Activated gamma-delta T cell treated with Interleukin-2 at 50 U/mL for 16 hours (primary cell): ENCODE results near the gene CDCA3.
"Not testable (repeated sequence)": the region's sequence is repeated elsewhere in the genome, so short reads cannot be mapped to it uniquely, and the experiment has no call there.

Experiments used
- DNase-seq: peaks from one replicate; pipeline ENCODE4 v3.0.0-alpha.2; 2020

CDCA3 gene

GRCh38 chr12:6872073-6873048 is 21.3 kb upstream of the CDCA3 start:
- DNase-seq = peak; percentile 82

- DNase-seq = no peak
These were observed 20.2 kb upstream of the CDCA3 start for GRCh38 chr12:6871052-6871957.

DNA sequence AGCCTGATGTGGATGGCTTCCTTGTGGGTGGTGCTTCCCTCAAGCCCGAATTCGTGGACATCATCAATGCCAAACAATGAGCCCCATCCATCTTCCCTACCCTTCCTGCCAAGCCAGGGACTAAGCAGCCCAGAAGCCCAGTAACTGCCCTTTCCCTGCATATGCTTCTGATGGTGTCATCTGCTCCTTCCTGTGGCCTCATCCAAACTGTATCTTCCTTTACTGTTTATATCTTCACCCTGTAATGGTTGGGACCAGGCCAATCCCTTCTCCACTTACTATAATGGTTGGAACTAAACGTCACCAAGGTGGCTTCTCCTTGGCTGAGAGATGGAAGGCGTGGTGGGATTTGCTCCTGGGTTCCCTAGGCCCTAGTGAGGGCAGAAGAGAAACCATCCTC is 19.2 kb upstream of the CDCA3 start:
- not testable (repeated sequence) for DNase-seq

DNA sequence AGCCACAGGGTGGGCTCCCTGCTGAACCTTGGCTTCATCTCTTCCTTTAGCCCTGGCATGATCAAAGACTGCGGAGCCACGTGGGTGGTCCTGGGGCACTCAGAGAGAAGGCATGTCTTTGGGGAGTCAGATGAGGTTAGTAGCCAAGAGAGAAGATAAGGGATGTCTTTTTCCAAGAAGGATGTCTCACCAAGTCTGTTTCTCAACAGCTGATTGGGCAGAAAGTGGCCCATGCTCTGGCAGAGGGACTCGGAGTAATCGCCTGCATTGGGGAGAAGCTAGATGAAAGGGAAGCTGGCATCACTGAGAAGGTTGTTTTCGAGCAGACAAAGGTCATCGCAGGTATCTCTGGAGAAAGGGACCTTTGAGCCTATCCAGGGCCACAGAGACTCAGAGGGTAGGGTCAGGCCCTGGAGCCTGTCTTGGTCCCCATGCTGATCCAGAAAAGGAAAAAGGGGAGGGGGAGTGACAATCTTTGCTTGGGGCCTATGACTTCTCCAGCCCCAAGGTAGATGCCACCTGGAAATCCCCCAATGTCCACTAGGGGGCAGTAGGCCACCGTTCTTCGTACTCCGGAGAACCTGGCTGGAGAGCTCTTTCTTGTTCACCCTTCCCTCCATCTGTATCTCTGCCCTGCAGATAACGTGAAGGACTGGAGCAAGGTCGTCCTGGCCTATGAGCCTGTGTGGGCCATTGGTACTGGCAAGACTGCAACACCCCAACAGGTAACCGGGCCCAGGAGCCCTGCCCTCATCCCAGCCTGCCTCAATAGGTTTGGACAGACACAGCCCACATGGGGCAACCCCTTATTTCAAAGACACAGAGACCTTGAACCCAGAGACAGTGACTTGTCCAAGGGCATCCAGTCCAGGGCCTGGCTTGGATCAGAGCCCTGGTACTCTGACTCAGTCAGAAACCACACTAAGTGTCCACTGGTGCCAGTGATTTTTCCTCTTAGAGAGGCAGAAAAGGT is 18.2 kb upstream of the CDCA3 start:
- peak; percentile 88 for DNase-seq

DNA sequence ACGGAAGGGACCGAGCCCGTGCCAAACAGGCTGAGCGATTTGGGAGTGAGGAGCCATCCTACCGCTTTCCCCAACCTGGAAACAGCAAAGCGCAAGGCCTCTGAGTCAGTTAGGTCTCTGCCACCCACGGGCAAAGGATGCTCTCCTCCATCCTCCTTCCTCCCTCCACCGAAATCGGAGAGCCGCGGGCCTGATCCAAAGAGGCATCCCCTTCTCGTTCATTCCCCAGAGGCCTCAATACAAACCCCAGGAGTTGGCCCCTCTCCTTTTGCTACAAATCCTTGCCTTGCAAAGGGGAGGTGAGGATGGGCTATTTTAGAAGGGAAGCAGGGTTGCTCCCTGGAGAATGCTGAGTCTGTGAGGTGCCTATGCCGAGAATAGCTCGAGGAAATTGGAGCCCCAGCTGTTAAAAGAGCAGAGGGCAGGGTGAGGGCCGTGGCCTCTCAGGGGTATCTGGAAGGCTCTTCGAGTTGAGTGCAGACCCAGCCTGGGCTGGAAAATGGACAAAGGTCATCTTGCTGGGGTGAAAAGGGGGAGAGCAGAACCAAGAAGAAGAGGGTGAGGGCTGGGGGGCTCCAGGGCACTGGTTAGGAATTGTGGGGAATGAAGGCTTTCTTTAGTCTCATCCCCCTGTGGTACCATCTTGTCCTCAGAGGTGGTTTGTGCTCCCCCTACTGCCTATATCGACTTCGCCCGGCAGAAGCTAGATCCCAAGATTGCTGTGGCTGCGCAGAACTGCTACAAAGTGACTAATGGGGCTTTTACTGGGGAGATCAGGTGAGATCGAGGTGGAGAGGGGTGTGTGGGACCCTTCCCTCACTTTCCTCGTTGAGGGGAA is 17.3 kb upstream of the CDCA3 start:
- DNase-seq = no peak

DNA sequence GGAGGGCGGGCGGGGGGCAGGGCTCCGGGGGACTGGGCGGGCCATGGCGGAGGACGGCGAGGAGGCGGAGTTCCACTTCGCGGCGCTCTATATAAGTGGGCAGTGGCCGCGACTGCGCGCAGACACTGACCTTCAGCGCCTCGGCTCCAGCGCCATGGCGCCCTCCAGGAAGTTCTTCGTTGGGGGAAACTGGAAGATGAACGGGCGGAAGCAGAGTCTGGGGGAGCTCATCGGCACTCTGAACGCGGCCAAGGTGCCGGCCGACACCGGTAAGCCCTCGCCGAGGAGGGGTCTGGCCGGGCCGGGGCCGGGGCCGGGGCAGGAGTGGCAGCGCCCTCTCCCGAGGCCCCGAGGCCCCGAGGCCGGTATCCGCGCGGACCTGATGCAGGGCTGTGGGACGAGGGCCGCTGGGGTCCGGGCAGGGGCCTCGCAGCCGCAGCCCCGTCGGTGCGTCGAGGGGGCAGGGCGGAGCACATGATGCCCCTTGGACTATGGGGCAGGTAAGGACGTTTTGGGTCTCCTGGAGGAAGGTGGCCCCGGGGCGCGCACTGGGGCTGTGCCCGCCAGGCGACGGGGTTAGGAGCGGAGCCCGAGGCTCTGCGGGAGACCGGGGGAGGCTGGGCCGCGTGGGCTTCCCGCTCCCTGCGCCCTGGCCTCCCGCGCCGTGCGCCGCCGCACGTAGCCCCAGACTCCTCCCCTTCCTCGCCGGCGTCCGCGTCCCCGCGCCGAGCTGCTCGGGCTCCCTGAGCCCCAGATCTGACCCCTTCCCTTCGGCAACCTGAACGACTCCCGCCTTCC is 16.5 kb upstream of the CDCA3 start, which contains the start of gene TPI1:
Gene TPI1 (plus strand): TSS at position 119 of the 798 bp plus-strand sequence. CDS start 36 bp downstream, at position 155.
- peak; percentile 70 for DNase-seq

GRCh38 chr12:6866920-6867412 is 15.9 kb upstream of the CDCA3 start:
- no peak for DNase-seq

DNA sequence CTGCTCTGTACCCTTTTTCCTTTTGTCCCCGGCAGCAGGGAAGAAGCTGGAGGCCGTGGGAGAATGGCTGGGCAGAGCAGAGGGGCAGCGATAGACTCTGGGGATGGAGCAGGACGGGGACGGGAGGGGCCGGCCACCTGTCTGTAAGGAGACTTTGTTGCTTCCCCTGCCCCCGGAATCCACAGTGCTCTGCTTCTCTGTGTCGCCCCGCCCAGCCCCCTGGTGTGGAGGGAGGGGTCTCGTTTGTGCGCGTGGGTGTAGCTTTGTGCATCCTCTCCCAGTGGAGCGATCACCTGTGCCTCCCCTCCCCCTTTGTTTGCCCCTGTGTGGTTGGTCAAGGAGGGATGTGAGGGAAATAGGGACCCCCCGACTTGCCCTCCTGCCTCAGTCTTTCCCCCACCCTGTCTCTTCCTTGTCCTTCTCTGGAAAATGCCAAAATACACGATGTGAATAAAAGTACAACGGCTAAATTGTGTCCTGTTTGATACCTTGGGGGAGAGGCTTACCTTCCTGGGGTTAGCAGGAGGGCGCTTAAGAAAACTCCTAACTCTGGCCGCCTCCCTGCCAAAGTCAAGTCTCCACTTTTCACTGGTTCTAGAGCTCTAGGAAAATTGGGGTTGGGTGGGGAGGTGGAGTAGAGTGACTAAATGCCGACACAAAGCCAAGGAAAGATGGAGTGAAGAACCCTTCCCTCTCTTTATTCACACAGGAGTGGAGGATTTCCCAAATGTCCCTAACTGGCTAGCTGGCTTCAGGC is 15.3 kb upstream of the CDCA3 start:
- DNase-seq = no peak

- DNase-seq = not testable (repeated sequence)
These were observed 14.2 kb upstream of the CDCA3 start for GRCh38 chr12:6865307-6865706.

- DNase-seq = no peak
These were observed 12.7 kb upstream of the CDCA3 start for GRCh38 chr12:6863586-6864321.

DNA sequence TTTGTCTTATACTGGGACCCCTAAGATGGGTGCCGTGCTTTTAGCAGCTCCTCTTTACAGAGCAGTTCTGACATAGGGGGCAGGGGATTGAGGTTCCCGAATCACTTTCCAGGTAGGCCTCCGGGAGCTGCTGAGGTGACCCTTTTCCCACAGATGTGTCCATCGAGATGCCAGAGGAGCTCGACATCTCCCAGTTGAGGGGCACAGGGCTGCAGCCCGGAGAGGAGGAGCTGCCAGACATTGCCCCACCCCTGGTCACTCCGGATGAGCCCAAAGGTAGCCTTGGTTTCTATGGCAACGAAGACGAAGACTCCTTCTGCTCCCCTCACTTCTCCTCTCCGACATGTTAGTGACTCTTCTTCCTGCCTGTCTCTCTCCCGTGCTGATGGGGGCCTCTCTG is 11.9 kb upstream of the CDCA3 start:
- DNase-seq = no peak

- DNase-seq = no peak
These were observed 10.3 kb upstream of the CDCA3 start for GRCh38 chr12:6861391-6861790.

- DNase-seq = no peak
These were observed 9.9 kb upstream of the CDCA3 start for GRCh38 chr12:6860942-6861341.

DNA sequence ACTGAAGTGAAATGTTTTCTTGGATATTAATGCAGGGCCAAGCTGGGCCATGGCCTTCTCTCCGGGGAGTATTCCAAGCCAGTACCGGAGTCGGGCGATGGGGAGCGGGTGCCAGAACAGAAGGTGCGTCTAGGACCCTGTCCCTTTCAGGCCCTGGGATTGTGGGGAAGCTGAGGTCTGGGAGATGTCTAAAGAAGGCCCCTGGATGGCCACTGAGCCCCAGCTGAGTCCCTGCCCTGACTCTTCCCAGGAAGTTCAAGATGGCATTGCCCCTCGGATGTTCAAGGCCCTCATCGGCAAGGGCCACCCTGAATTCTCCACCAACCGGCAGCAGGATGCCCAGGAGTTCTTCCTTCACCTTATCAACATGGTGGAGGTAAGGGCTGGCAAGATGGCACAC is 9.0 kb upstream of the CDCA3 start:
- DNase-seq = no peak

DNA sequence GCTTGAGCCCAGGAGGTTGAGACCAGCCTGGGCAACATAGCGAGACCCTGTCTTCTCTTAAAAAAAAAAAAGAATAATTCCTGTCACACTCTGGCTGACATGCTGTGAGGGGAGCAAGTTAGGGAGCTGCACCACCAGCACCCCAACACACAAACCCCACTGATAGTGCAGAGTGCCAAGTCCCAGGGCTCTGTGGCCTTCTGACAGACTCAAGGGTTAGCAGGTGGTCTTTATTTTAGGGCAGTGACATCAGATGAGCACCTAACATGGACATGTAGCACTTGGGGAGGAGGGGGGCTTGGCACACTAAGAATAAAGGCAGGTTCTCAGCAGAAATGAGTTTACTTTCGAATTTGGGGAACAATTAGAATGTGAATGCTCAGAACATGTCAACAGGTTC is 7.7 kb upstream of the CDCA3 start:
- DNase-seq = no peak

DNA sequence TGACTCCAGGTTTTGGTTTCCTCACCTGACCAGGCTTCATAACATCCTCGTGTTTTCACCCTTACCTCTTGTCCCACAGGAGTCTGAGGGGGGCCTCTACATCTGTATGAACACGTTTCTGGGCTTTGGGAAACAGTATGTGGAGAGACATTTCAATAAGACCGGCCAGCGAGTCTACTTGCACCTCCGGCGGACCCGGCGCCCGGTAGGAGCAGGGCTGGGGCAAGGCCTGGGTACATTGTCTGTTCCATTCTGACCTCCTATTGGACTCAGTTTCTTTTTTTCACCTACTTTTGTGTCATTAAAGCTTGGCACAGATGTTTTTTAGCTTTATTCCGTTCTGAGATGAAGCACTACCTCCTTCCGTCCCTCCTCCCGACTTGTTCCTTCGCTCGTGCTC is 4.2 kb upstream of the CDCA3 start:
- DNase-seq = no peak

- no peak for DNase-seq
These were observed 3.0 kb upstream of the CDCA3 start for GRCh38 chr12:6854036-6854435.

DNA sequence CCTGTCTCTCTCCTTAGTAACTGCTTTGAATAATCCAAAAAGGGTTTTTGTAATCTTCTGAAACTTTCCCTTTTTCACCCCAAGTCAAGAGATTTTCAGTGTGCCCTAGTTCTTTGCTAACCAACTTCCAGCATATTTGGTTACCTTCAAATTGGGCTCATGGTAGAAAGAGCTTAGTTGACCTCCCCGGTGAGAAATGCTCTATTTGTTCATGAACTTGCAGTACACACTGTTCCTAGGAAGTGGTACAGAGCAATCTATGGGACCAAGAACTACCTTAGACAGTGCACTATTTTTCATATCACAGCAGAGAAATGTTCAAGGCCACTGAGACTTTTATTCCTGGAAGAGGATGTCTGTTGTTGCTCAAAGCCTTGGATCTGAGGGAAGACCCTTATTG is 2.5 kb upstream of the CDCA3 start:
- DNase-seq = no peak
